CD4-positive, alpha-beta T cell (primary cell): ENCODE measurements around the gene DGKB. TPM values are rescaled to one million over a fixed set of nuclear protein-coding genes. Genes with fewer than 3 reads are reported as not detected.

ENCODE experiments used
- ATAC-seq: fragments of 200-7000 bp; cut with Tn5 transposase; one replicate; pipeline ENCODE4 v1.10.0; 2022; ENCODE audit warnings: mild to moderate bottlenecking; ENCODE audit not compliant: poor library complexity
- CTCF ChIA-PET: fragments of 350-600 bp; sonication (Branson Sonifier 250); formaldehyde crosslinking; loops from one replicate; lab custom pipeline; 2021; ENCODE audit warnings: antibody characterized with exemption, inconsistent platforms; lab: Charles Lee
- POLR2A ChIA-PET: fragments of 350-600 bp; sonication (Branson Sonifier 250); formaldehyde crosslinking; loops from one replicate; lab custom pipeline; 2021; ENCODE audit warnings: antibody characterized with exemption, inconsistent platforms; lab: Charles Lee
- DNase-seq, 14 experiments: peaks; one replicate each; pipeline ENCODE4 v3.0.0-alpha.2; 2013 to 2020; ENCODE audit warnings: mixed read lengths in 2 of 14
- H3K27ac ChIP-seq, 2 donors: one replicate each; pipeline versions ENCODE4 v1.5.1 to v1.7.0; 2013; ENCODE audit warnings: low read length in 2 of 2, low read depth in 1 of 2, mild to moderate bottlenecking in 1 of 2
- H3K27me3 ChIP-seq, 2 experiments: 1 replicate in 1 of 2; 2 replicates in 1 of 2; pipeline versions ENCODE4 v1.6.1 to v1.7.0; 2013; ENCODE audit warnings: low read length in 2 of 2, control low read depth in 1 of 2, mild to moderate bottlenecking in 1 of 2, moderate library complexity in 1 of 2; ENCODE audit not compliant: insufficient read depth in 2 of 2, control insufficient read depth in 1 of 2
- H3K36me3 ChIP-seq: one replicate; pipeline ENCODE4 v1.6.1; 2013; ENCODE audit warnings: low read length, control low read depth; ENCODE audit not compliant: insufficient read depth
- H3K4me1 ChIP-seq: one replicate; pipeline ENCODE4 v1.6.1; 2013; ENCODE audit warnings: low read length, control low read depth; ENCODE audit not compliant: insufficient read depth
- H3K4me3 ChIP-seq: one replicate; pipeline ENCODE4 v1.5.1; 2013; ENCODE audit warnings: mild to moderate bottlenecking, low read length, moderate library complexity
- H3K9me3 ChIP-seq, 2 experiments: 1 replicate in 1 of 2; 2 replicates in 1 of 2; pipeline versions ENCODE4 v1.6.1 to v1.7.0; 2013; ENCODE audit warnings: low read length in 2 of 2, mild to moderate bottlenecking in 2 of 2, control low read depth in 1 of 2, moderate library complexity in 1 of 2; ENCODE audit not compliant: control insufficient read depth in 1 of 2, insufficient read depth in 1 of 2
- H3K27ac Mint-ChIP-seq: one replicate; pipeline ENCODE4 v1.8.0; 2020; ENCODE audit warnings: mixed read lengths
- H3K27me3 Mint-ChIP-seq: one replicate; pipeline ENCODE4 v1.8.0; 2021; ENCODE audit warnings: mixed read lengths
- H3K36me3 Mint-ChIP-seq: one replicate; pipeline ENCODE4 v1.8.0; 2021; ENCODE audit warnings: low read depth, mixed read lengths
- H3K4me1 Mint-ChIP-seq: one replicate; pipeline ENCODE4 v1.8.0; 2021; ENCODE audit warnings: low read depth, mixed read lengths
- H3K4me3 Mint-ChIP-seq: one replicate; pipeline ENCODE4 v1.8.0; 2020; ENCODE audit warnings: mild to moderate bottlenecking, mixed read lengths
- H3K9me3 Mint-ChIP-seq: one replicate; pipeline ENCODE4 v1.8.0; 2020; ENCODE audit warnings: mixed read lengths
- CTCF ChIP-seq: fragments of 200-600 bp; IDR thresholded peaks from one replicate; pipeline ENCODE4 v1.8.0; 2022; ENCODE audit warnings: antibody characterized with exemption, mild to moderate bottlenecking
- intact Hi-C, 2 experiments: fragments of 100-400 bp; cut with DNase I in 1 of 2; cut with micrococcal nuclease in 1 of 2; formaldehyde crosslinking; loops; one replicate each; pipeline versions ENCODE4 v1.15.1 to v1.9.0; 2023 to 2025; cut with DNase I, micrococcal nuclease
- total RNA-seq, 174 experiments: library from RNA in 2 of 174; stranded (reverse) in 2 of 174; gene quantifications; one replicate each; pipeline ENCODE4 v1.2.3 and lab custom pipeline; 2021 to 2026

Gene DGKB
- total RNA-seq, 2 experiments from 2014 or later = not detected

- intact Hi-C loops = no loop called here
- ChIA-PET CTCF (no interaction called here), POLR2A (no interaction called here)
- no peak for DNase-seq
- H3K4me3 ChIP-seq = no peak overlapping the region
- no peaks in the 10 kb centered on the region for H3K4me1 ChIP-seq
- ATAC-seq = no peak
- TF ChIP-seq CTCF = no peak
- H3K36me3 Mint-ChIP-seq = no peaks in the 10 kb centered on the region
- peaks cover 2% of the 10 kb centered on the region for H3K9me3 Mint-ChIP-seq
- H3K27ac ChIP-seq = no peak overlapping the region
- no peaks in the 10 kb centered on the region for H3K36me3 ChIP-seq
- no peaks in the 10 kb centered on the region for H3K4me1 Mint-ChIP-seq
- no peaks in the 10 kb centered on the region for H3K27me3 ChIP-seq
- no peaks in the 10 kb centered on the region for H3K9me3 ChIP-seq
- H3K27ac Mint-ChIP-seq = no peak overlapping the region
- H3K4me3 Mint-ChIP-seq = no peak overlapping the region
- no peaks in the 10 kb centered on the region for H3K27me3 Mint-ChIP-seq
Observed at GRCh38 chr7:14389181-14389591, 513.4 kb downstream of the DGKB start.

DNA sequence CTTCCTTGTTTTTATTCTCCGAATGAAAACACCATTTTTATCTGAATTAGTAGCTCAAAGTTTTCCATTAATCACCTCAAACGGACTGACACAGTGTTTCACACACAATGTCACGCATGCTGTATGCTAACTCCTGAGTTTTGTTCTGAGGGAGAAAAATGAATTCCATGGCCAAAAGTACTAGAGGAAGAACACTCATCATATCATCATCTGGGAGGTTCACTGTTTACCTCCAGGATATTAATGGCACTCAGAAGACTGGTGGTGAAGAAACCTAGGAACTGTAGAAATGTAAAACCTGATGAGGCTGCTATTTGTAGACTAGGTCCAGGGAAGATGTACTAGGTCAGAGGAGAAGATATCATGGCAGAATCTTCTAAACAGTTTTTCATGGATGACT lies 517.5 kb downstream of the DGKB start:
- Histone ChIP-seq H3K36me3 (no peaks in the 10 kb centered on the region), H3K9me3 (no peaks in the 10 kb centered on the region), H3K4me1 (no peaks in the 10 kb centered on the region), H3K4me3 (no peak overlapping the region), H3K27ac (no peak overlapping the region), H3K27me3 (no peaks in the 10 kb centered on the region)
- ChIA-PET POLR2A (no interaction called here), CTCF (no interaction called here)
- Mint-ChIP-seq H3K9me3 (peaks cover 2% of the 10 kb centered on the region), H3K4me1 (no peaks in the 10 kb centered on the region), H3K27me3 (no peaks in the 10 kb centered on the region), H3K27ac (no peak overlapping the region), H3K4me3 (no peak overlapping the region), H3K36me3 (no peaks in the 10 kb centered on the region)
- TF ChIP-seq CTCF = no peak
- ATAC-seq = no peak
- intact Hi-C loops = no loop called here
- no peak for DNase-seq

- H3K4me1 Mint-ChIP-seq = no peaks in the 10 kb centered on the region
- Histone ChIP-seq H3K9me3 (no peaks in the 10 kb centered on the region), H3K36me3 (no peaks in the 10 kb centered on the region), H3K4me3 (no peak overlapping the region), H3K27me3 (no peaks in the 10 kb centered on the region), H3K4me1 (no peaks in the 10 kb centered on the region), H3K27ac (no peak overlapping the region)
- ChIA-PET CTCF (no interaction called here), POLR2A (no interaction called here)
- no peak overlapping the region for H3K4me3 Mint-ChIP-seq
- DNase-seq (no peak), ATAC-seq (no peak)
- no peak overlapping the region for H3K27ac Mint-ChIP-seq
- no peaks in the 10 kb centered on the region for H3K36me3 Mint-ChIP-seq
- intact Hi-C loops = no loop called here
- TF ChIP-seq CTCF = no peak
- no peaks in the 10 kb centered on the region for H3K27me3 Mint-ChIP-seq
- H3K9me3 Mint-ChIP-seq = peaks cover 2% of the 10 kb centered on the region
Observed at GRCh38 chr7:14381936-14382335, 520.6 kb downstream of the DGKB start.
